ENCODE data around the gene PYGM.

PYGM gene

DNA sequence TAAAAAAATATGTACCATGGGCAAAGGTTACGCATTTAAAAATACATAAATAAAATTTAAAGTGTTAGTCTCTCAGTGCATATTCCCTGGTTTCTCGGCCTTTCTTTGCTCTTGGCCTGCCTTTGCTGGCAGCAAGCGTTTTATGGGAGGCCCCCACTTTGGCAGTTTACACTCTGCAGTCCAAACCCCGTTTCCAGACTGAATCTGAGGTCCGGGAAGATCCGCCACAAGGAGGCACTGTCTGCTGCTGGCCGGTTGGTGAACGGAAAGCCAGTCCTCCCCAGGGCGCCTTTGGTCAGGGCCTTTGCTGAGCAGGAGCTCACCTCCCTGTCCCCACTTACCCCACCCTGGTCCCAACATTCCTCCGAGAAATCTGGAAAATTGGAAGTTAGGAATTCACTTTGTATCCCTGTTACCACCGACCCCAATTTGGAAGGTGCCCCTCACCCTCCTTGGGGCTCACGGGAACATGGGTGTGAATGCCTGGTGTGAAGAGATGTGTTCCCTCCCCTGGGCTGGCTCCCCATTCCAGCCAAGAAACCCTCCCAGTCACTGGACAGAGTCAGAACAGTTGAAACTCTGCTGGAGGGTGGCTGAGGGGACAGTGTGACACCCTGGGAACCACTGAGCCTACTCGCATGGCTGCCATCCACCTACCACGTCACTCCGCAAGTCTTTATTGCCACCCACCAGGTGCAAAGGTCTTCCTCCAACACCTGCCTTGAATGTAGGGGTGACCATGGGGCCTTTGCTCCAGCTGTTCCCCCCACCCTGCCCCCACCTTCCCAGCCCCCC, 27.9 kb upstream of the PYGM start:
- Histone ChIP-seq H3K9me3 (ENCODE audit: insufficient read depth, low read depth, low read length) (no peaks in the 10 kb centered on the region), H2BK5ac (ENCODE audit: low read depth, low read length, poor library complexity) (no peak overlapping the region), H3K9ac (ENCODE audit: low read length) (no peak overlapping the region), H2BK120ac (ENCODE audit: insufficient read depth, low read length, poor library complexity) (no peak overlapping the region), H3K79me2 (ENCODE audit: control insufficient read depth, insufficient read depth, low read length, poor library complexity) (no peaks in the 10 kb centered on the region), H2AFZ (ENCODE audit: insufficient read depth, low read length, poor library complexity) (no peak overlapping the region), H2BK12ac (ENCODE audit: low read length) (no peak overlapping the region), H3K23ac (ENCODE audit: low read length) (no peak overlapping the region), H3K79me1 (ENCODE audit: low read length) (no peaks in the 10 kb centered on the region), H3K4ac (ENCODE audit: low read depth, low read length) (no peak overlapping the region), H3K4me2 (ENCODE audit: low read length) (no peak overlapping the region), H3K14ac (ENCODE audit: low read length) (no peak overlapping the region), H3K18ac (ENCODE audit: low read length) (no peak overlapping the region), H2AK5ac (ENCODE audit: low read length) (no peak overlapping the region), H3K27me3 (ENCODE audit: insufficient read depth, low read length) (no peaks in the 10 kb centered on the region), H3K27ac (ENCODE audit: low read depth, low read length) (no peak overlapping the region), H4K12ac (ENCODE audit: low read depth, low read length) (peak overlapping the region; percentile 14), H3K36me3 (ENCODE audit: control insufficient read depth in 1 of 2, insufficient read depth in 2 of 2, low read length in 2 of 2) (peaks cover 29 to 34% of the 10 kb centered on the region in 2 experiments), H3K4me1 (ENCODE audit: control insufficient read depth in 1 of 2, insufficient read depth in 2 of 2, low read length in 2 of 2) (no peaks in the 10 kb centered on the region), H3K4me3 (ENCODE audit: low read depth, low read length) (no peak overlapping the region), H4K8ac (ENCODE audit: low read depth, low read length) (no peak overlapping the region), H4K91ac (ENCODE audit: low read depth, low read length) (no peak overlapping the region)
- WGBS (ENCODE audit: extremely low coverage, insufficient coverage, insufficient read length), result no CpG with 5 or more reads among the region's 15 CpGs
- DNase-seq, result peak; percentile 38 to 78

DNA sequence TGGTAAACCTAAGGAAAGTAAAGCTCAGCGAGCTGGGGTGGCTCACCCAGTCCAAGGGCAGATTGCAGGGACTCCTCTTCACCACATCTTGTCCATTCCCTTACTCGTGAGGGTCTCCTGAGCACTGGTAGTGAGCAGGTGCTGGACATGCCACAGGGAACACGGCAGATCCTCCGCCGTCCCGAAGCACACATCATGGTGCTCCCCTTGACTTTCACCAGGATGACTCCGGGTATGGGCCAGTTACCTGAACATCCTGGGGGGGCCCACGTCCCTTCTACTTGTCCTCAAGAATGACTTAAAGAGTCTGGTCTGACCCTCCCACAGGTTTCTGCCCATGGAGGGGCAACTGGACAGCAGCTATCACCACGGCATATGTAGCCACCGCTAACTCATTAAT, 26.5 kb upstream of the PYGM start:
- no peak overlapping the region for H3K23ac ChIP-seq (ENCODE audit: low read length)
- no peak for DNase-seq
- H4K12ac ChIP-seq (ENCODE audit: low read depth, low read length), result no peak overlapping the region
- H2AK5ac ChIP-seq (ENCODE audit: low read length), result no peak overlapping the region
- no peaks in the 10 kb centered on the region for H3K4me1 ChIP-seq (ENCODE audit: control insufficient read depth in 1 of 2, insufficient read depth in 2 of 2, low read length in 2 of 2)
- H3K36me3 ChIP-seq (ENCODE audit: control insufficient read depth in 1 of 2, insufficient read depth in 2 of 2, low read length in 2 of 2), result peaks cover 22 to 27% of the 10 kb centered on the region in 2 experiments
- H3K4me3 ChIP-seq (ENCODE audit: low read depth, low read length), result no peak overlapping the region
- no peak overlapping the region for H2BK5ac ChIP-seq (ENCODE audit: low read depth, low read length, poor library complexity)
- H3K27me3 ChIP-seq (ENCODE audit: insufficient read depth, low read length), result no peaks in the 10 kb centered on the region
- no peak overlapping the region for H3K18ac ChIP-seq (ENCODE audit: low read length)
- no peak overlapping the region for H4K8ac ChIP-seq (ENCODE audit: low read depth, low read length)
- H3K79me1 ChIP-seq (ENCODE audit: low read length), result no peaks in the 10 kb centered on the region
- no peaks in the 10 kb centered on the region for H3K9me3 ChIP-seq (ENCODE audit: insufficient read depth, low read depth, low read length)
- no peak overlapping the region for H3K9ac ChIP-seq (ENCODE audit: low read length)
- no peak overlapping the region for H2BK120ac ChIP-seq (ENCODE audit: insufficient read depth, low read length, poor library complexity)
- H3K79me2 ChIP-seq (ENCODE audit: control insufficient read depth, insufficient read depth, low read length, poor library complexity), result no peaks in the 10 kb centered on the region
- H3K27ac ChIP-seq (ENCODE audit: low read depth, low read length), result no peak overlapping the region
- WGBS (ENCODE audit: extremely low coverage, insufficient coverage, insufficient read length), result no CpG with 5 or more reads among the region's 10 CpGs
- no peak overlapping the region for H2AFZ ChIP-seq (ENCODE audit: insufficient read depth, low read length, poor library complexity)
- H3K4me2 ChIP-seq (ENCODE audit: low read length), result no peak overlapping the region
- H3K14ac ChIP-seq (ENCODE audit: low read length), result no peak overlapping the region
- H3K4ac ChIP-seq (ENCODE audit: low read depth, low read length), result no peak overlapping the region
- H2BK12ac ChIP-seq (ENCODE audit: low read length), result no peak overlapping the region
- H4K91ac ChIP-seq (ENCODE audit: low read depth, low read length), result no peak overlapping the region

DNA sequence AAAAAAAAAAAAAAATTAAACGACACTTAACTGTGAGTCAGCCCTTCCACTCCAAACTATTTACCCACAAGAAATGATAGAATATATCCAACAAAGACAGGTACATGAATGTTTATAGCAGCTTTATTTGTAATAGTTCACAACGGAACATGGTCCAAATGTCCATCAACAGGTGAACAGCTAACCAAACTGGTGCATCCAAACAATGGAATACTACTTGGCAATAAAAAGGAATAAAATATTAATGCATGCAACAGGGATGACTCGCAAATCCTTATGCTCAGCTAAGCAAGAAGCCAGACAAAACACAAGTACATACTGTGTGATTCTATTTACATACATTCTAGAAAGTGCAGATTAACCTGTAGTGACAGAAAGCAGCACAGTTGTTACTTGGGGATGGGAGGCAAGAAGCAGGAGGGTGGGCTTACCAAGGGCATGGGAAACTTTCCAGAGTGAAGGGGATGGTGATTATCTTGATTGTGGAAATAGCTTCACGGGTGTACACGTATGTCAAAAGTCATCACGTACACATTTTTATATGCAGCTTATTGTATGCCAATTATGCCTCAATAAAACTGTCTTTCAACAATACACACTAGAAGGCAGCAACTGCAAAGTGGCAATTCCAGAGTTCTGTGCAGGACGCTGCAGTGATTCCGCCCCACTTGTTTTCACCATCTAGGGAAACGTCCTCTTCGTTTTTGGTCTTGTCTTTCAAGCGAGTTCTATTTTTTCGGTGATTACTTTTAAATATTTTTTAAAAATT, 25.2 kb upstream of the PYGM start:
- Histone ChIP-seq H3K9me3 (ENCODE audit: insufficient read depth, low read depth, low read length) (no peaks in the 10 kb centered on the region), H2BK5ac (ENCODE audit: low read depth, low read length, poor library complexity) (no peak overlapping the region), H3K27ac (ENCODE audit: low read depth, low read length) (no peak overlapping the region), H3K14ac (ENCODE audit: low read length) (no peak overlapping the region), H4K12ac (ENCODE audit: low read depth, low read length) (no peak overlapping the region), H3K4me2 (ENCODE audit: low read length) (no peak overlapping the region), H3K27me3 (ENCODE audit: insufficient read depth, low read length) (no peaks in the 10 kb centered on the region), H3K4ac (ENCODE audit: low read depth, low read length) (no peak overlapping the region), H2AK5ac (ENCODE audit: low read length) (no peak overlapping the region), H3K4me3 (ENCODE audit: low read depth, low read length) (no peak overlapping the region), H2AFZ (ENCODE audit: insufficient read depth, low read length, poor library complexity) (no peak overlapping the region), H3K9ac (ENCODE audit: low read length) (no peak overlapping the region), H2BK12ac (ENCODE audit: low read length) (no peak overlapping the region), H4K91ac (ENCODE audit: low read depth, low read length) (no peak overlapping the region), H2BK120ac (ENCODE audit: insufficient read depth, low read length, poor library complexity) (no peak overlapping the region), H3K36me3 (ENCODE audit: control insufficient read depth in 1 of 2, insufficient read depth in 2 of 2, low read length in 2 of 2) (peaks cover 15 to 20% of the 10 kb centered on the region in 2 experiments), H3K79me1 (ENCODE audit: low read length) (no peaks in the 10 kb centered on the region), H4K8ac (ENCODE audit: low read depth, low read length) (no peak overlapping the region), H3K79me2 (ENCODE audit: control insufficient read depth, insufficient read depth, low read length, poor library complexity) (no peaks in the 10 kb centered on the region), H3K18ac (ENCODE audit: low read length) (no peak overlapping the region), H3K23ac (ENCODE audit: low read length) (no peak overlapping the region), H3K4me1 (ENCODE audit: control insufficient read depth in 1 of 2, insufficient read depth in 2 of 2, low read length in 2 of 2) (no peaks in the 10 kb centered on the region)
- WGBS (ENCODE audit: extremely low coverage, insufficient coverage, insufficient read length), result no CpG with 5 or more reads among the region's 12 CpGs
- no peak for DNase-seq

DNA sequence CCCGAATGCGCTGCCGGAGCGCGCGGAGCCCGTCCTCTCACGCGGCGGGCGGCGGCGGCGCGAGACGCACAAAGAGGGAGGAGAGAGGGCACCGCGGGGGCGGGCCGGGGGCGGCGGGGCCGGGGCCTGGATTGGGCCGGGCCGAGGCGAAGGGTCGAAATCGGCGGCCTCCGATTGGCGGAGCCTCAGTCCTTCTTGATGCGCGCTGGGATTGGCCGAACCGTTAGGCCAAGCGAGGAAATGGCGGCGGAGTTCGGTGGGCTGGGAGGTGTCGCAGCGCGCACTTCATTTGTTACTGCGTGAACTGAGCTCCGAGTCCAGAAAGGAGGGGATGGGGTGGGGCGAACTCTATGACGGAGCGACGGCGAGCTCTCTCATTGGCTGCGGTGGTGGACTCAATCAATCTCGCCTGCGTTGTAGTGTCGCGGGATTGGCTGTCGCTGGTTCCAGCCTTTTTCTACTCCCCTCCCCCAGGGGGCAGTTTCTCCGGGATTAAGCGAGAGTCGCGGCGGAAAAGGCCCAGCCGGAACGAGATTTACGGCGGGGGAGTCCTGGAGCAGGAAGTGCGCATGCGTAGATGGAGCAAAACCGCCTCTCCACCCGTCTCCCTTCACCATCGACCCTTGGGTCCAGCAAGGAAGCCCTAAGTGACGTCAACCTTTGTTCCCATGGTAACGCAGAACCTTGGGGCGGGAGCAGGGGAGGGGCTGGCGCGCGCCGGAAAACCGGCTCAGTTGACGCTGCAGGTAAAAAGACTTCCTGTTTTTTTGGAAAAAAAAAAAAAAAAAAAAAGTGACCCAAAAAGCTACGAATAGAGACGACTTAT, 18.9 kb upstream of the PYGM start, which contains the start of gene SF1:
Gene SF1, minus strand, starts transcription at position 70 of the 826 bp plus-strand sequence. CDS start 150 bp downstream, outside the sequence.
- H2BK5ac ChIP-seq (ENCODE audit: low read depth, low read length, poor library complexity), result peak within 1 kb of the TSS; percentile 89
- H2AFZ ChIP-seq (ENCODE audit: insufficient read depth, low read length, poor library complexity), result peak within 1 kb of the TSS; percentile 66
- H3K18ac ChIP-seq (ENCODE audit: low read length), result peak within 1 kb of the TSS; percentile 90
- peak within 1 kb of the TSS; percentile 99 for H3K4ac ChIP-seq (ENCODE audit: low read depth, low read length)
- no peak within 1 kb of the TSS for H2BK12ac ChIP-seq (ENCODE audit: low read length)
- H3K9me3 ChIP-seq (ENCODE audit: insufficient read depth, low read depth, low read length), result no peaks in the 10 kb centered on the region
- peaks cover 10% of the 10 kb centered on the region for H3K79me1 ChIP-seq (ENCODE audit: low read length)
- H3K23ac ChIP-seq (ENCODE audit: low read length), result no peak within 1 kb of the TSS
- peak within 1 kb of the TSS; percentile 97 for H3K4me3 ChIP-seq (ENCODE audit: low read depth, low read length)
- peaks cover 3 to 4% of the 10 kb centered on the region in 2 experiments for H3K4me1 ChIP-seq (ENCODE audit: control insufficient read depth in 1 of 2, insufficient read depth in 2 of 2, low read length in 2 of 2)
- H3K79me2 ChIP-seq (ENCODE audit: control insufficient read depth, insufficient read depth, low read length, poor library complexity), result peaks cover 14% of the 10 kb centered on the region
- WGBS (ENCODE audit: extremely low coverage, insufficient coverage, insufficient read length), result no CpG with 5 or more reads among the region's 80 CpGs
- H3K36me3 ChIP-seq (ENCODE audit: control insufficient read depth in 1 of 2, insufficient read depth in 2 of 2, low read length in 2 of 2), result peaks cover 10 to 25% of the 10 kb centered on the region in 2 experiments
- H4K8ac ChIP-seq (ENCODE audit: low read depth, low read length), result peak within 1 kb of the TSS; percentile 97
- peak within 1 kb of the TSS; percentile 88 for H4K12ac ChIP-seq (ENCODE audit: low read depth, low read length)
- peak within 1 kb of the TSS; percentile 99 for H3K27ac ChIP-seq (ENCODE audit: low read depth, low read length)
- peak within 1 kb of the TSS; percentile 99 for H3K9ac ChIP-seq (ENCODE audit: low read length)
- H2AK5ac ChIP-seq (ENCODE audit: low read length), result peak within 1 kb of the TSS; percentile 49
- no peaks in the 10 kb centered on the region for H3K27me3 ChIP-seq (ENCODE audit: insufficient read depth, low read length)
- peak within 1 kb of the TSS; percentile 71 for H3K4me2 ChIP-seq (ENCODE audit: low read length)
- peak within 1 kb of the TSS; percentile 79 for H3K14ac ChIP-seq (ENCODE audit: low read length)
- peak; percentile 100 for DNase-seq
- H2BK120ac ChIP-seq (ENCODE audit: insufficient read depth, low read length, poor library complexity), result peak within 1 kb of the TSS; percentile 86
- H4K91ac ChIP-seq (ENCODE audit: low read depth, low read length), result peak within 1 kb of the TSS; percentile 91

All from trophoblast cell (in vitro differentiated cells and primary cell).